Measurements from ENCODE around the gene GPR132. TPM values are rescaled to one million over a fixed set of nuclear protein-coding genes. Genes with fewer than 3 reads are reported as not detected.

The GPR132 gene
- total and polyA plus RNA-seq, 2 donors (not counting 3 experiments of a cell fraction or from before 2014, with no cell fraction given): not detected

DNA sequence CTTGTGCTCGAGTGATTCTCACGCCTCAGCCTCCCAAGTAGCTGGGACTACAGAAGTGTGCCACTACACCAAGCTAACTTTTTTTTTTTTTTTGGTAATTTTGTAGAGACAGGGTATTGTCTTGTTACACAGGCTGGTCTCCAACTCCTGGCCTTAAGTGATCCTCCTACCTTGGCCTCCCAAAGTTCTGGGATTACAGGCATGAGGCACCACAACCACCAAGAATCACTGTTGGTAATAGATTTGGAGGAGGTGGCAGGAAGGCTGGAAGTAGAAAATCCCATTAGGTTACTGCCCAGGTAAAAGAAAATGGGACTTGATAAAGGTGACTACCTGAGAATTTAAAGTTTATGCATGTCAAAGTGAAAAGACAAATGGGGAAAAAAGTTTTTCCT lies 43.0 kb downstream of the GPR132 start:
- intact Hi-C loops (cut with micrococcal nuclease): no loop called here
- no peak overlapping the region for H3K4me3 ChIP-seq (replicated peaks in 1 of 3; ENCODE audit: insufficient read depth in 1 of 3, low read depth in 1 of 3, low read length in 3 of 3)

More for the DNA sequence above, 43.0 kb downstream of the GPR132 start:
- Histone ChIP-seq H4K20me1 (replicated peaks; ENCODE audit: control insufficient read depth, extremely low read depth, insufficient read depth, low read length) (no peaks in the 10 kb centered on the region), H3K9ac (replicated peaks; ENCODE audit: extremely low read depth, insufficient read depth, low read length) (no peak overlapping the region), H3K27me3 (ENCODE audit: control insufficient read depth in 2 of 2, insufficient read depth in 2 of 2, low read length in 2 of 2) (no peaks in the 10 kb centered on the region), H3K79me2 (ENCODE audit: control insufficient read depth, insufficient read depth, low read length) (peaks cover 36% of the 10 kb centered on the region), H3K9me1 (replicated peaks; ENCODE audit: control insufficient read depth, extremely low read depth, insufficient read depth, low read length) (no peaks in the 10 kb centered on the region), H3K4me1 (ENCODE audit: control insufficient read depth, extremely low read depth, insufficient read depth, low read length) (peaks cover 58% of the 10 kb centered on the region), H3K27ac (ENCODE audit: insufficient read depth, low read depth, low read length) (no peak overlapping the region), H3K9me3 (replicated peaks; ENCODE audit: control insufficient read depth, insufficient read depth, low read length) (peaks cover 2% of the 10 kb centered on the region), H3K4me2 (ENCODE audit: insufficient read depth, low read length) (peak overlapping the region; percentile 96), H3K36me3 (ENCODE audit: control insufficient read depth in 2 of 2, extremely low read depth in 1 of 2, insufficient read depth in 2 of 2, low read length in 2 of 2) (no peaks in the 10 kb centered on the region), H2AFZ (ENCODE audit: low read depth, low read length) (no peak overlapping the region)
- DNase-seq (ENCODE audit: low read depth, low spot score) (no peak), FAIRE-seq (no peak)
- dilution Hi-C loops (cut with MboI; ENCODE audit: extremely low pct_ligation_motif_present, low sequenced_read_pairs): no loop called here
- POLR2A ChIA-PET: interaction anchor here (0.7 kb wide), 1 partner anchor 202 kb away, joined by 5 read pairs; no protein-coding TSS in a partner anchor
- TF ChIP-seq JUN (IDR thresholded peaks at IDR 0.05; ENCODE audit: borderline replicate concordance, insufficient read depth, insufficient read length, low read depth) (no peak), POLR2AphosphoS5 (IDR thresholded peaks at IDR 0.05; ENCODE audit: insufficient read depth, low read depth, low read length) (no peak), MYC (IDR thresholded peaks at IDR 0.05; ENCODE audit: low read depth, low read length) (no peak), MAX (IDR thresholded peaks at IDR 0.05; ENCODE audit: insufficient read depth, insufficient read length) (no peak), EZH2 (IDR thresholded peaks at IDR 0.05; ENCODE audit: borderline replicate concordance, low read depth, low read length, severe bottlenecking) (no peak), CTCF (IDR thresholded peaks at IDR 0.05; ENCODE audit: extremely low read depth in 1 of 2, insufficient read depth in 1 of 2, low read depth in 1 of 2, low read length in 2 of 2) (no peak), GATA2 (IDR thresholded peaks at IDR 0.05; ENCODE audit: insufficient read depth, insufficient read length, low read depth, low read length) (no peak), FOS (IDR thresholded peaks at IDR 0.05; ENCODE audit: borderline replicate concordance, insufficient read depth, low read length) (no peak), POLR2A (IDR thresholded peaks at IDR 0.05; ENCODE audit: low read depth, low read length) (no peak)
- CTCF ChIA-PET: interaction anchor here (0.7 kb wide), 1 partner anchor 25 kb away, joined by 3 read pairs; no protein-coding TSS in a partner anchor
- BruUV-seq (replicated peaks): no TSS peak
